Measurements from ENCODE around the gene ASIC2.
A peak's percentile ranks its signal among the peaks of the same experiment; 100 is the strongest.
"Not testable (repeated sequence)": the region's sequence is repeated elsewhere in the genome, so short reads cannot be mapped to it uniquely, and the experiment has no call there.

Gene ASIC2

DNA sequence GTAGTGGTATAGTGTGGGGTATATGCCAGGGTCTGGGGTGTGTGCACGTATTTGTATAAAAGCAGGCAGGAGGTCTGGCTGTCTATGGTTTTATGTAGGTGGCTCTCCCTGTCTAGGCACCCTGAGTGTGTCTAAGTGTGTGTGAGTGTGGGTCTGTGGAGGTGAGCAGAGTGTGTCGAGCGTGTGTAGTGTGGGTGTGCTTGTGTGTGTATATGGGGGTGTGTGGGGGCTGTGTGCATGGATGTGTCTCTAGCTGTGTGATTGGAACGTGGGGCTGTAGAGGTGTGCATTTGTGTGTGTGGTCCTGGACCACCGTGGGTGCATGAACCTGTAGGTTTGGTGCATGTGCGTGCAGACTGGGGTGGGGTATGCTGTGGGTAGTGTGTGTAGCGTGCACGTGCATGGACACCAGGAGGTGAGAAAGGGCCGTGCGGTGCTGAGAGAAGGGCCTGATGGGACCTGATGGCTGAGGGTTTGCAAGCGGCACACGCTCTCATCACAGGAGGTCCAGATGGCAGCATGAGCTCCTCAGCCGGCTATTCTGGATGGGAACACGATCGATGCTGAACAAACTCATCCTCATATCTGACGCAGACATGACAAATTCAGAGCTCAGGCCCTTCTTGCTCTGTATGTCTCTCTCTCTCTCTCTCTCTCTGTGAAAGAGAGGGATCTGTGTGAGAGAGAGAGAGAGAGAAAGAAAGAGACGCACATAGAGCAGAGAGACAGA lies 273.8 kb downstream of the ASIC2 start:
- in situ Hi-C loops (cut with MboI; ENCODE audit: low pct_unique_long_range_greater_than_20kb, low sequenced_read_pairs), result no loop called here
- DNase-seq, result no peak

DNA sequence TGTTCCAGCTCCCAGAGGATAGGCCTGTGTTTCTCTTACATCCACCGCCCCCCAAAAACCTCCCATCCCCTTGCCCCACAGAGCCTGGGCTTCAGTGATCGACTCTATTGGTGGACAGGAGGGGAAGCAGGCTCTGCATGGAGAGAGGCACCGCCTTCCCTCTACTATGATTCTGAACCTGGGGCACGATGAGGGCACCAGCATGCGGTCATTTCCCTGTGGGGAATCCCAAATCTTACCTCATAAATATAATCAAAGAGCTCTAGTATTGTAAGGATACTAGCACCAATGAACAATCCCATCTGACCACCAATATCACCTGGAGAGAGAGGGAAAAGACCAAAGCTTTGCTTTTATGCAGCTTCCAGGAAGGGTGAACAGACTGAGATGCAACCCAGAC lies 275.7 kb downstream of the ASIC2 start:
- in situ Hi-C loops (cut with MboI; ENCODE audit: low pct_unique_long_range_greater_than_20kb, low sequenced_read_pairs), result no loop called here
- no peak for DNase-seq

- no peak for DNase-seq
- in situ Hi-C loops (cut with MboI; ENCODE audit: low pct_unique_long_range_greater_than_20kb, low sequenced_read_pairs), result no loop called here
Measured at GRCh38 chr17:33016920-33017319, 276.2 kb downstream of the ASIC2 start.

DNA sequence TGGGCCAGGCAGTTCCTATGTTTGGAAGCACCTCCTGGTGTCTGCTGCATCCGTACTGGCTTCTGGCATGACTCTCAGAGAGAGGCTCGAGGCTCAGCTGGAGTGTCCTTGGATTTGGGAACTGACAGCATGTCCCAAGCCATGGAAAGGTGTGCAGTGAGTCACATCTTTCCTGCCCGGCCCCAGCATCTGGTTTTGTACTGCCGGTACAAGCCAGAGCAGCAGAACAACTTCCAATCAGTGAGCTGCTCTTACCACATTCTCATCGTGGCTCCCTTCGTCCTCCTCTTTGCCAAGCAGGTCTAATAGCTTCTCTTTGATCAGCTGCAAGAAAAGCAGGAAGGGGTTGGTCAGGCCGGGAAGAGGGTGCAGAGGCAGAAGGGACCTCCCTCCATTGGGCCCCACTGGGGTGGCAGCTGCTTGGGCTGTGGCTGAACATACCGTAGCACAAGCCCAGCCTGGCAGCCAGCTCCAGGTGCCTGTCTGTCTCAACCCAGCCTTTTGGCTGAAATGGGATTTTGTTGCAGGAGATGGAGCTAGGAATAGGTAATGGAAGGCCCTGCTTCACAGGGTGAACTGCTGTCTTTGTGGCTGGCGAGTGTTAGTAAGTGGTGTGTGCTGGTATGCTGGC lies 277.3 kb downstream of the ASIC2 start:
- DNase-seq, result no peak
- in situ Hi-C loops (cut with MboI; ENCODE audit: low pct_unique_long_range_greater_than_20kb, low sequenced_read_pairs), result no loop called here

- in situ Hi-C loops (cut with MboI; ENCODE audit: low pct_unique_long_range_greater_than_20kb, low sequenced_read_pairs), result no loop called here
- no peak for DNase-seq
Measured at GRCh38 chr17:33014751-33015150, 278.3 kb downstream of the ASIC2 start.

- DNase-seq, result no peak
- in situ Hi-C loops (cut with MboI; ENCODE audit: low pct_unique_long_range_greater_than_20kb, low sequenced_read_pairs), result no loop called here
Measured at GRCh38 chr17:33013596-33014375, 279.3 kb downstream of the ASIC2 start.

DNA sequence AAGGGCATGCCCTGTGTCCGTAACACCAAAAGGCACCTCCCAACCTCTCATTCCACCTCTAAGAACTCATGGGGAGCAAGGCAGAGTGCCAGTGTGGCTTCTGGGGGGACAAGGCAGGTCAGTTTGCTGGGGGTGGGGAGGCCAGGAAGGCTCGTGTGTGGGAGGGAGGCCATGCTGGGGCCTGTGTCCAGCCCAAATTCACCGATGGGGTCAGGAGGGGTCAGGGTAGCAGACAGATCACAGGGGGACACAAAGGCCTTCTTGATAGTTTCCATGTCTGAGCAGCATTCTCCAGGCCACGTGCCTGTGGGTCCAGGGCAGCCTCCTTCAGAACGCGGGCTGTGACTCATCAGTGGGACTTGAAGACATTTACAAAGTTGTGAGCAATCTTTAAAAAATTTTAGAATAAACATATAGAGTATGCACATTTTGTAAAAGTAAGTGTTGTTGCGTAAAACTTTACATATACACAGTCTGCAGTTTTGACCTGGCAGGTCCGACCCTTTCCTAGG lies 280.5 kb downstream of the ASIC2 start:
- in situ Hi-C loops (cut with MboI; ENCODE audit: low pct_unique_long_range_greater_than_20kb, low sequenced_read_pairs), result no loop called here
- no peak for DNase-seq

DNA sequence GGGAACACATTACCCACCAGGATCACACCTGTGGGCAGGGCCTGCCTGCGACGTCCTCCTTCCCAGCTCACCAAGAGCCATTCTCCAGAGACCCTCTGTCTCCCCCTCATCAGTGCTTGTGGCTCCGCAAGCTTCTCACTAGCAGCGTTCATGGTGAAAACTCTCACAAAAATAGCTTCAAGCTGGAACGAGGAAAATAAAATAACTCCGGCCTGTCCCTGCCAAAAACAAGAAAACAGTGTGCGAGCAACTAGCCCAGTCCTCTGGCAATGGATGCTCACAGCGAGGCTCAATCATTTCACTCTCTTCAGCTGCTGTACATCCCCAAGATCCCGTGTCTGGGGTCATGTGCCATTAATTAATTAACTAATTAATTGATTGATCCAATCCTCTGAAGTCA lies 283.5 kb downstream of the ASIC2 start:
- in situ Hi-C loops (cut with MboI; ENCODE audit: low pct_unique_long_range_greater_than_20kb, low sequenced_read_pairs), result no loop called here

GRCh38 chr17:33007186-33007585 lies 285.9 kb downstream of the ASIC2 start:
- in situ Hi-C loops (cut with MboI; ENCODE audit: low pct_unique_long_range_greater_than_20kb, low sequenced_read_pairs), result no loop called here

More for the DNA sequence above, 283.5 kb downstream of the ASIC2 start:
- DNase-seq, result no peak

DNA sequence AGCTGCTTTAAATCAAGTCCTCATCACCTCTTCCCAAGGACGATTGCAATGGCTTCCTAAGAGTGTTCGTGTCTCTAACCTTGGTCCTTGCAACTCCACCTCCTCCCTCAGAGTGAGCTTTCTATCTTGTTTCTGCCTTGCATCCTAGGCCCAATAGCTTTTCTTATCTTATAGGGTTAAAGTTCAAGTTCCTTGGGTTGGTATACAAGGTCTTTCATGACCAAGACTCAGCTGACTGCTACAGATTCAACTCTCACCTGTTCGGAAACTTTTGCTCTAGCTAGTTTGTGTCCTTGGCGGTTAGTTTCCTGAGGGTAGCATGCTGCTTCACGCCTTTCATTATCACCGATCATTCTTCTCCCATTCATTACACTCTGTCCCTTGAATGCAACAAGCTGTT lies 290.8 kb downstream of the ASIC2 start:
- no peak for DNase-seq
- in situ Hi-C loops (cut with MboI; ENCODE audit: low pct_unique_long_range_greater_than_20kb, low sequenced_read_pairs), result no loop called here

More at GRCh38 chr17:33007186-33007585, 285.9 kb downstream of the ASIC2 start:
- no peak for DNase-seq

DNA sequence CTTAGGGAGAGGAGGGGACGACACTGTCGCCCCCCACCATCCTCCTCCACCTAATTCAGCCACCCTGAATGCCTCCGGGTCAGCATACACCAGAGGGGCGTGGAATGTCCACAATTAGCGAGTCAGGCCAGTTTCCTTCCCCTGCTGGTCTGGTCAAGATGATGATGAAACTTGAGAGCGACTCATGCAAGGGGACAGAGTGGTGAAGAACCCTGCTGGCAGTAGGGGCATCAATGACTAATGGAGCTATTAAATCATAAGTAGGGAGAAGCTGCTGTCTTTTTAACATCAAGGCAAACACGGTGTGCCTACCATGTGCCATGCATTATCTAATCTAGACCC lies 294.2 kb downstream of the ASIC2 start:
- in situ Hi-C loops (cut with MboI; ENCODE audit: low pct_unique_long_range_greater_than_20kb, low sequenced_read_pairs), result no loop called here
- DNase-seq, result no peak

GRCh38 chr17:32998111-32998886 lies 294.8 kb downstream of the ASIC2 start:
- peak; percentile 75 for DNase-seq
- in situ Hi-C loops (cut with MboI; ENCODE audit: low pct_unique_long_range_greater_than_20kb, low sequenced_read_pairs), result no loop called here

DNA sequence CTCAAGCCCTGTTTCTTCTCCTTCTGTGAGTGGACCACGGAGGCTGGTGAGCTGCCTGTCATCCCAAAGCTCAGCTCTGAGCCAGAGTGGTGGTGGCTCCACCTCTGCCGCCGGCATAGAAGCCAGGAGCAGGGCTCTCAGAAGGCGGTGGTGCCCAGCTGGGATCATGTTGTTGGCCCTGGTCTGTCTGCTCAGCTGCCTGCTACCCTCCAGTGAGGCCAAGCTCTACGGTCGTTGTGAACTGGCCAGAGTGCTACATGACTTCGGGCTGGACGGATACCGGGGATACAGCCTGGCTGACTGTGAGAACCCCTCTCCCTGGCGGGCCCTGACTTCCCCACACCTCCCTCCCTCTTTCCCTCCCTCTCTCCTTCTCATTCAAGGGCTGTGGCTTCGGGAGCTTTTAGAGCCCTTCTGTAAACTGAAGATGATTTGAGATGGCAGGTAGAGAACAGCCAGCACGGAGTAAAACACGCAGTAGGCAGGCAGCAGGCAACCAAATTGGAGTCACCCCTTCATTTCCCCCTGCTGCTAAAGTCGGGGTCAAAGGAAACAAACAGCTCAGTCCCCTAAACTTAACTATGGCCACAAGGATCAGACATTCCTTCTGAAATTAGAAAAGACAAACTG lies 297.6 kb downstream of the ASIC2 start:
- no peak for DNase-seq
- in situ Hi-C loops (cut with MboI; ENCODE audit: low pct_unique_long_range_greater_than_20kb, low sequenced_read_pairs), result no loop called here

DNA sequence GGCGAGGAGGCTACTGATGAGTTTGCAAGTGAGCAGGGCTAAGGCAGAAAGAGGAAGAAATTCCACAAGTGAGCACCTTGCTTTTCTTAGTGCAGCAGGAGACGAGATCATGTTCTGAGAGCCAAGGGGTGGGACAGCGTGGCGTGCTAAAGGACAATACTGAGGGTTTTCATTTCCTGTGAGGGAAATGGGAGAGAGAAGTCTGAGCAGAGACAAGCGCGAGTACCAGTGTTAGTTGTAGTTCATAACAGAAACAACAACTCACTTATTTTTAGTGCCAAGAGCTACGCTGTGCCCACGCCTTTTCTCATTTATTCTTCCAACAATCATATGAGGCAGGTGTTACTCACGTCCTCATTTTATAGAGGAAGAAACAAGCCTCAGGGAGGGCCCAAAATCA lies 299.1 kb downstream of the ASIC2 start:
- in situ Hi-C loops (cut with MboI; ENCODE audit: low pct_unique_long_range_greater_than_20kb, low sequenced_read_pairs), result no loop called here
- peak; percentile 77 for DNase-seq

DNA sequence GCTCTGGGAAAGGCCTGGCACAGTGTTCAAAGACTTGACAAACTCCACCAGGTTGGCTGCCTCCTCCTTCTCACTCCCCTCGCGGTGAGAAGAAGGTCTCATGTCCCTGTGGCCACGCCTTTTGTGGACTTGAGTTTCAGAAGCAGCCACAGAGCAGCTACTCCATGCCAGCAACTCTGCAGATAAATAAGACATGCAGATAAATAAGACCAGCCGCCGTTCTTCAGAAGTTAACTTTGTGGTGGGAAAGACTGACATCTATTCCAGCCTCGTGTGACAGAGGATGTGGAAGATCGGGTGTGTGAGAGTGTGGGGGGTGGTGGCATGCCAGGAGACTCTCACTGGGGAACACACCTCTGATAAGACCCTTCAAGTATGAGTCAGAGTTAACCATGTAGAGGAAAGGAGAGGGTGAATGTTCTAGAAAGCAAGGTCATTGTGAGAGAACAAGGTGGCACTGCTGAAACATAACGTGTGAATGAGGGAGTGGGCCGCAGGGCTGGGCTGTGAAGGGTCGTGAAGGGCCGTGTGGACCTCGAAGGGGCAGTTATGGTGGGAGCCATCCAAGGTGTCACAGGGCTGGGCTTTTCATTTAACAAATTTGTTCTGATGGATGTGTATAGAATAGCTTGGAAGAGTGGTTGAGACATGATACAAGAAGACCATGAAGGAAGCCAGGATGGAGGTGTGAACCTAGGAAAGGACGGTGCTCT lies 300.6 kb downstream of the ASIC2 start:
- DNase-seq, result no peak
- in situ Hi-C loops (cut with MboI; ENCODE audit: low pct_unique_long_range_greater_than_20kb, low sequenced_read_pairs), result no loop called here

DNA sequence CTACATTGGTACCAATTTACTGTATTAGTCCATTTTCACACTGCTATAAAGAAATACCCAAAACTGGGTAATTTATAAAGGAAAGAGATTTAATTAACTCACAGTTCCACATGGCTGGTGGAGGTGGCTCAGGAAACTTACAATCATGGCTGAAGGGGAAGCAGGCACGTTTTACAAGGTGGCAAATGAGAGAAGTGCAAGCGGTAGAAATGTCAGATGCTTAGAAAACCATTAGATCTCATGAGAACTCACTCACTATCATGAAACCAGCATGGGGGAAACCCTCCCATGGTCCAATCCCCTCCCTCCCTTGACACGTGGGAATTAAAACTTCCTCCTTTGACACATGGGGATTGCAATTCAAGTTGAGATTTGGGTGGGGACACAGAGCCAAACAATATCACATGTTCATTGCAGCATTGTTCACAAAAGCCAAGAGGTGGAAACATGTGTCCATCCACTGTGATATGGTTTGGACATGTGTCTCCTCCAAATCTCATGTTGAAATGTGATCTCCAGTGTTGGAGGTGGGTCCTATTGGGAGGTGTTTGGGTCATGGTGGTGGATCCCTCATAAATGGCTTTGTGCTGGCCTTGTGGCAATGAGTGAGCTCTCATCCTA lies 304.5 kb downstream of the ASIC2 start:
- in situ Hi-C loops (cut with MboI; ENCODE audit: low pct_unique_long_range_greater_than_20kb, low sequenced_read_pairs), result no loop called here

DNA sequence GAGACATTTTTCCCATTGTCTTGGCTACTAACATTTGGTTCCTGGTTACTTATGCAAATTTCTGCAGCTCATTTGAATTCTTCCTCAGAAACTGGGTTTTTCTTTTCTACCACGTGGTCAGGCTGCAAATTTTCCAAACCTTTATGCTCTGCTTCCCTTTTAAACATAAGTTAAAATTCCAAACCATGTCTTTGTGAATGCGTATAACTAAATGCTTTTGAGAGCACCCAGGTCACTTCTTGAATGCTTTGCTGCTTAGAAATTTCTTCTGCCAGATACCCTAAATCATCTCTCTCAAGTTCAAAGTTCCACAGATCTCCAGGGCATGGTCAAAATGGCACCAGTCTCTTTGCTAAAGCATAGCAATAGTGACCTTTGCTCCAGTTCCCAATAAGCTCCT lies 305.2 kb downstream of the ASIC2 start:
- DNase-seq; in situ Hi-C loops (cut with MboI; ENCODE audit: low pct_unique_long_range_greater_than_20kb, low sequenced_read_pairs): not testable (repeated sequence)

More for the DNA sequence above, 304.5 kb downstream of the ASIC2 start:
- no peak for DNase-seq

- DNase-seq; in situ Hi-C loops (cut with MboI; ENCODE audit: low pct_unique_long_range_greater_than_20kb, low sequenced_read_pairs): not testable (repeated sequence)
Measured at GRCh38 chr17:32987453-32987805, 305.7 kb downstream of the ASIC2 start.

Measured in KBM-7 (cell line).